GM12864 (cell line): ENCODE results near the gene EP400.
A peak's percentile ranks its signal among the peaks of the same experiment; 100 is the strongest.

Experiments used
- DNase-seq: peaks from one replicate; pipeline ENCODE4 v3.0.0-alpha.2; 2011; ENCODE audit warnings: low read depth
- H3K4me3 ChIP-seq: 2 replicates; pipeline ENCODE4 v1.5.1; 2011; ENCODE audit warnings: mild to moderate bottlenecking, low read depth, low read length, control low read depth
- TF ChIP-seq, protein P1 (sequence below): IDR thresholded peaks from 2 replicates; pipeline ENCODE4 v1.5.1; 2011; ENCODE audit warnings: low read depth, mild to moderate bottlenecking, moderate library complexity, low read length, control low read depth, inconsistent platforms; ENCODE audit errors: missing control alignments

The EP400 gene

DNA sequence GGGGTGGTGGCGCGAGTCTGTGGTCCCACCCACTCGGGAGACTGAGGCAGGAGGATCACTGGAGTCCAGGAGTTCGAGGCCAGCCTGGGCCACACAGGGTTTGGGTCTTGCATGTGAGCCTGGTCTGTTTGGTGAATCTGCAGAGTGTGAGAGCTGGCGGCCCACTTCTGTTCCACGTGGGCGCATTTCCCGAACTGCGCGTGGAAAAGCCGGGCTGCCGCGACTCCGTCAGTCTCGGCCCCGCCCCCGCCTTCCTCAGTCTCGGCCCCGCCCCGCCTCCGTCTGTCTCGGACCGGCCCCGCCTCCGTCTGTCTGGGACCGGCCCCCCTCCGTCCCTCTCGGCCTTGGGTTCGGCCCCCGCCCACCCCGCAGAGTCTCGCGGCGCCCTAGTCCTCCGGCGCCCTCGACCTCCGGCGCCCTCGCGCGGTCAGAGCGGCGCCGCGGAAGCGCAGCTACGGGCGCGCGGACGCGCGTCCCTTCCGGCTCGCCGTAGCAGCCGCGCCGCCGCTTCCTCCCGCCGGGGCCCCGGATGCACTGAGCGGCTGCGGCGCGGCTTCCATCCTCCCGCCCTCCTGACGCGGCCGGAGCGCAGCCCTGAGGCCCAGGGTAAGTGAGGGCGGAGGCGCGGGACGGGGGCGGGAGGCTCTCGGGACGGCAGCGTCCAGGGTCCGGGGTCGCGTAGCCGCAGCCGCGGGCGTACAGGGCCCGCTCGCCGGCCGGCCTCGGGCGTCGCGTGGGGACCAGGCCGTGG lies at the start of gene EP400:
TSS of gene EP400 (plus strand) at position 512 of the 751 bp plus-strand sequence. CDS start 10,678 bp downstream, outside the sequence.
- peak within 1 kb of the TSS; percentile 82 for H3K4me3 ChIP-seq
- DNase-seq = peak; percentile 64
- TF ChIP-seq, protein P1, sequence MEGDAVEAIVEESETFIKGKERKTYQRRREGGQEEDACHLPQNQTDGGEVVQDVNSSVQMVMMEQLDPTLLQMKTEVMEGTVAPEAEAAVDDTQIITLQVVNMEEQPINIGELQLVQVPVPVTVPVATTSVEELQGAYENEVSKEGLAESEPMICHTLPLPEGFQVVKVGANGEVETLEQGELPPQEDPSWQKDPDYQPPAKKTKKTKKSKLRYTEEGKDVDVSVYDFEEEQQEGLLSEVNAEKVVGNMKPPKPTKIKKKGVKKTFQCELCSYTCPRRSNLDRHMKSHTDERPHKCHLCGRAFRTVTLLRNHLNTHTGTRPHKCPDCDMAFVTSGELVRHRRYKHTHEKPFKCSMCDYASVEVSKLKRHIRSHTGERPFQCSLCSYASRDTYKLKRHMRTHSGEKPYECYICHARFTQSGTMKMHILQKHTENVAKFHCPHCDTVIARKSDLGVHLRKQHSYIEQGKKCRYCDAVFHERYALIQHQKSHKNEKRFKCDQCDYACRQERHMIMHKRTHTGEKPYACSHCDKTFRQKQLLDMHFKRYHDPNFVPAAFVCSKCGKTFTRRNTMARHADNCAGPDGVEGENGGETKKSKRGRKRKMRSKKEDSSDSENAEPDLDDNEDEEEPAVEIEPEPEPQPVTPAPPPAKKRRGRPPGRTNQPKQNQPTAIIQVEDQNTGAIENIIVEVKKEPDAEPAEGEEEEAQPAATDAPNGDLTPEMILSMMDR = peak; percentile 60

DNA sequence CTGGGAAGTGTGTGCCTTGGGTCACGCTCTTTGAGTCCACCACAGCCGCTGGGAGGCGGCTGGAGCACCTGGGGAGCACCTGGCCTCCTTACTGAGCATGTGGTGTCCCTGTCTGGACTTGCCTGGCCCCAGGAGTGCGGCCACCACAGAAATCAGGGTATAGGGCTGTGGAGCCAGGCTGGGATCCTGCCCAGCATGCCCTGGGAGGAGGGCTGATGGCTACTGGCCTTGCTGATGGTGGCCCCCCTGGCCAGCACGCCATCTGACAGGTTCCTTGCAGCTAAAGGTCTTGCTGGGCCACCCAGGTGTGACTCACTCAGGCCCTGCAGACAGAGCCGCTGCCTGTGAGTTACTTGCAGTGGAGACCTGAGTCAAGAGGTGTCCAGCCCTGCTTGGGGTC lies 49.3 kb upstream of the EP400 start:
- H3K4me3 ChIP-seq = no peak overlapping the region
- TF ChIP-seq, protein P1 = no peak
- no peak for DNase-seq

DNA sequence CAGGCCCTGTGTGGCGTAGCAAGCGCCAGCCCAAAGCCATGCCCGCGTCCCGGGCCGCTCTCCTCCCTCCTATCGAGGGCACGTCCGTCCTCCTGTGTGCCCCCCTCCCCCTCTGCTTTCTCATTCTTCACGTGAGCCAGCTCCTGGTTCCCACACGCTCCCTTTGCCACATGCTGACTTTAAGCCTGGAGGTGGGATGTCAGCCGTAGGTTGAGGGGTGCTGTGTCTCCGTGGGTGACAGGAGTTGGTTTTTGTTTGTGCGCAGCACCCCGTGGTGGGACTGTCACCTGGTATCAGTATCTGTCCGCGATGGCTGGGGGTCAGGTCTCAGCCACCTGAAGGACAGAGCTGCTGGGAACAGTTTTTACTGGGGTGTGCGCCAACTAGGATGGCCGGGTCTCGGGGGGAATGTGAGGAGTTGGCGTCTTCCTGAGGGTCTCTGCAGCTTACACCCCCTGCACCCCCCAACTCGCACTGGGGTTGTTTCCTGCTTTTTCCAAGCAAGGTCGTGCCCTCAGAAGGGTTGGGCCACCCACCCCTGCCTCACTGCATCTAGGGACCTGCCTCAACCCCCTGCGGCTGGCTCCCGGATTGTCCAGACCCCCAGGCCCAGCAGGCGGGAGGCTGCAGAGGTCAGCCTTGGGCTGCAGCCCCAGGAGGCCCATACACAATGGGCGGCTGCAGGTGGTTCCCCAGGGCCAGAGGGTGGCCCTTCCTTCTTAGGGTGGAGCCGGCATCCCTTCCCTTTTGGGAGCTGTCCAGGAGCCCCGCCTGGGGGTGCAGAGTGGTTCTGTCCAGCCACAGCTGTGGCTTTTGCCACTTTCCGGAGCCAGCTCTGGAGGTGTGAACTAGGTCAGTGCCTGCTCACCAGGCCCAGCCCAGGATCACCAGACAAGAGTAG lies 48.1 kb upstream of the EP400 start:
- H3K4me3 ChIP-seq = no peak overlapping the region
- TF ChIP-seq, protein P1 = no peak
- no peak for DNase-seq

DNA sequence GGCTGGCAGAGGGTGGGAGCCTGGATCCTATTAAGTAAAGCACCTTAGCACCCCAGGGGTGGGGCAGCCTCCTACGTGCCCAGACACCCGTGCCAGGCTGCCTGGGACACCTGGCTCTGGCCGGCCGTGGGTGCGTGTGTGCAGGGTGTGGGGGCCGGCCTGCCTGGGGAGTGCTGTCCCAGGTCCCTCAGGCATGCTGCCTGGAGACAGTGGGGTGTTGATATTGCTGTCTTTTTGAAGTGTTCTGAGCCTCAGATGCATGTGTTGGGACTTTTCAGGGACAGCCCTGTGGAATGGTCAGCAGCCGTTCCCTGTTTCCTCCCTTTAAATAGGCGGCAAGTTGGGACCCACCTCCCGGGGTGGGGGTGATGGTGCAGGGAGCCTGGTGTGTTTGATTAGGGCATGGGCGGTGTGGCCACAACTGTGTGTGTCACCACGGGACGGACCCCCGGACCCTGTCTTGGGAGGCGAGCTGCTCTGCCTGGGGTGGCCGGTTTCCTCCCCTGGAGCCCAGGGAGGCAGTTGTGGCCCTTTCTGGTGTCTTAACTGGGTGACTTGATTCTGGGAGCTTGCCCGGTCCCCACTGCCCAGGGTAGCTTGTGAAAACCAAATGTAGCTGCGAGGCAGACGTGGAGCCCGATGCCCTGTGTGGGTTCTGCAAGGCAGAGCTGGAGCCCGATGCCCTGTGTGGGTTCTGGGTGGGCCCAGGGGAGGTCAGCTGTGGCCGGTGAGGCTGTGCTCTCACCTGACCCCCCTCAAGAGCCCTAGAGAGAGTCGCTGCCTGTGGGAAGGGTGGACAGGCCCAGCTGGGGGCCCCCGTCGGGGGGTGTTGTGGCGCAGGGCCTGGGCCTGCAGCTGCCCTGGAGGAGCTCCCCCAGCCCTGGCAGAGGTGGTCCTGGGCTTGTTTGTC lies 47.2 kb upstream of the EP400 start:
- DNase-seq = no peak
- TF ChIP-seq, protein P1 = no peak
- no peak overlapping the region for H3K4me3 ChIP-seq

- H3K4me3 ChIP-seq = no peak overlapping the region
- TF ChIP-seq, protein P1 = no peak
- DNase-seq = no peak
Measured at GRCh38 chr12:131903270-131904255, 46.2 kb upstream of the EP400 start.
